Endometrium (tissue), 2 donors: ENCODE data around the gene TMEM255B.
"Not testable (repeated sequence)": the region's sequence is repeated elsewhere in the genome, so short reads cannot be mapped to it uniquely, and the experiment has no call there.

Experiments used
- FAIRE-seq: peaks from 2 replicates; lab custom pipeline; 2012; peaks lifted over from hg19 to GRCh38; lab: Jason Lieb, UNC
- donor health status: control.
- donor health status: control.

Gene TMEM255B

DNA sequence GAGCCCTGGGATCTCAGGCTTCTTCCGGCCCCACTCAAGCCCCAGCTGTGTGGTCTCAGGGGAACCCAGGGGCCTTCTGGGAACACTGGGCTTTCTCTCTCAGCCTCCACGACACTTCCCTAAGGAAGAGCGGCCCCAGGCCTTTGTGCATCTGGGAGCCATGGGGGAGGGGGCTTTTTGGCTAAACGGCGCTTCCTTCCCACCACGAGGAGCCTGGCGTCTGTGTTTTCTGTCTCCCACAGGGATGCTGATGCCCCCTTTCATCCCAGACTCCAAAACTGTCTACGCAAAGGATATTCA is 24.2 kb upstream of the TMEM255B start:
- no peak for FAIRE-seq

DNA sequence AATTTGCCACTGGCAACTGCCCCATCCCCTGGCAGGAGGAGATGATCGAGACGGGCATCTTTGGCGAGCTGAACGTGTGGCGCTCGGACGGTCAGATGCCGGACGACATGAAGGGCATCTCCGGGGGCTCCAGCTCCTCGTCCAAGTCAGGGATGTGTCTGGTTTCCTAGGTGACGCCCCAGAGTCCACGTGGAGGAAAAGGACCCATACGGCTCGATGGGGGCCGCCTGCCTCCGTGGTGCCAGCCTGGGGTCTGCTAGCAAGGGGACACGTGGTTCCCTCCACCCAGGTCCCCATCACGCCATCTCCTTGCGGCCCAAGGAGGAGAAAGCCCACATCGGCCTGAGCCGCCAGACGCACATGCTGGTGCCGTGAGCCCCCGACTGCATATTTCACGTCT is 23.8 kb upstream of the TMEM255B start:
- FAIRE-seq: no peak

DNA sequence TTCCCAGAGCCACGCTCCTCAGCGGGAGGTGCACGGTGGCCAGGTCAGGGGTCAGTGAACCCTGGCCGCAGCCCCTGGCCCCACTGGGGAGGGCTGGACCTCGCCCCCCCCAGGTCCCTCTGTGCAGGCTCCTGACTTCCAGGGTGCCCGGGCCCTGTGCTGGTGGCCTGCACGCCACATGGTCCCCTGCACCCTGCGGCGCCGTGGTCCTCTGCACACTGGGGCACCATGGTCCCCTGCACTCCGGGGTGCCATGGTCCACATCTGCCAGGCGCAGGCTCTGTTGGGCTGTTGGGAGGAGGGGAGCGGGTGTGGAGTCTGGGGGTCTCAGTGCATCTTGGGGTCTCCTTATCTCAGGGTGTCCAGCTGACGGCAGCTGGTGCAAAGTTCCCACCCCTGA is 23.3 kb upstream of the TMEM255B start:
- FAIRE-seq: no peak

- no peak for FAIRE-seq
These were observed 22.7 kb upstream of the TMEM255B start for GRCh38 chr13:113736258-113736731.

DNA sequence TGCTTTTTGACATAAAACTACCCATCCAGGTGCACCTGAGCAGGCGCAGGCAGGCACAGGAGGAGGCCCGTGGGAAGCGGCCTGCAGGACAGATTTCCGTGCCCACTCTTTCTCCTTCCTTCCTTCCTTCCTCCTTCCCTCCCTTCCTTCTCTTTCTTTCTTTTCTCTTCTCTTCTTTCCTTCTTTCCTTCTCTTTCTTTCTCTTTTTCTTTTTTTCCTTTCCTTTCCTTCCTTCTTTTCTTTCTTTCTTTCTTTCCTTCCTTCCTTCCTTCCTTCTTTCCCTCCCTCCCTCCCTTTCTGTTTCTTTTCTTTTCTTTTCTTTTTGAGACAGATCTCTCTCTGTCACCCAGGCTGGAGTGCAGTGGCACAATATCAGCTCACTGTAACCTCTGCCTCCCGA is 21.2 kb upstream of the TMEM255B start:
- no peak for FAIRE-seq

DNA sequence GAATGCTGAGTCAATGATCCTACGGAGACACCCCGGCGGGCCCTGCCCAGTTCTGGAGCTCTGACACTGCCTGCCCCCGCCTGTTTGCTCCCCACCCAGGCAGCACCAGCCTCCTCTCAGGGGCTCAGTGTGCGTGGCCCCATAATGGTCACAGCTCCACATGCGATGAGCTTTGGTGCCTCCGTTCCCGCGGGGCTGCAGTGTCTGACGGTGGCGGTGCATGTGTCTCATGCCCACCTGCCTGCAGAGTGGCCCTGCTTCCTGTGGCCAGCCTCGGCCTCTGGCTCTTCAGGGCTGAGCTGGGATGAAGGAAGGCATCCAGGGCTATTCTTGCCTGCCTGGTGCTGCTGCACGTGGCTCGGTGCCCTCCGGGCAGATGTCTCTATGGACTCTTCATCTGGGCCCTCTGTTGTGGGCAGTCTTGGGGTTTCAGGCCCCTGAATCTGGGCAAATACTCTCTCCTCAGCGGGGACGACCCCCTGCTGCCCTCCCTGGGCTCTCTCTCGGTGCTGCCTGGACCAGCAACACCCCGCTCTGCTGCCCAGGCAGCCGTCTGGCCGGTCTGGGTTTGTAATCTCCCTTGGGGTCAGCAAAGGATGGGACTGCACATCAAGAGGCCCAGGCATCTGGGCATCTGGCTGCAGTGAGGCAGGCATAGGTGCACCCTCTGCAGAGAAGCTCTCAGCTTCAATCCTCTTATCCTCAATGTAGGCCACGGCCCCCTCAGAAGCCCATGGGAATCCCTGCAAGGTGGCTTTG is 19.3 kb upstream of the TMEM255B start:
- FAIRE-seq: no peak

DNA sequence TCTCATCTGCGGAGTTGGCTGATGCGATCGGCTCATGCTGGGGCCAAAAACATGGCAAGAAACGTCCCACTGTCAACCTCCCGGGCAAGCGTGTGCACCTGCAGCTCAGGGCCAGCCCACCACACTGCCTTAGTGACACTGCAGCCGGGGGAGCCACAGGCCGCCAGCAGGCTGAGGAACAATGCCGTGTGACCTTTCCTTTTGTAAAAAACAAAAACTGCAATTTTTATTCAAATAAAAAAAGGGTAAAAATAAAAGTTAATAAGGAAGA is 18.8 kb upstream of the TMEM255B start:
- FAIRE-seq: no peak

- FAIRE-seq: no peak
These were observed 18.4 kb upstream of the TMEM255B start for GRCh38 chr13:113740661-113741060.

DNA sequence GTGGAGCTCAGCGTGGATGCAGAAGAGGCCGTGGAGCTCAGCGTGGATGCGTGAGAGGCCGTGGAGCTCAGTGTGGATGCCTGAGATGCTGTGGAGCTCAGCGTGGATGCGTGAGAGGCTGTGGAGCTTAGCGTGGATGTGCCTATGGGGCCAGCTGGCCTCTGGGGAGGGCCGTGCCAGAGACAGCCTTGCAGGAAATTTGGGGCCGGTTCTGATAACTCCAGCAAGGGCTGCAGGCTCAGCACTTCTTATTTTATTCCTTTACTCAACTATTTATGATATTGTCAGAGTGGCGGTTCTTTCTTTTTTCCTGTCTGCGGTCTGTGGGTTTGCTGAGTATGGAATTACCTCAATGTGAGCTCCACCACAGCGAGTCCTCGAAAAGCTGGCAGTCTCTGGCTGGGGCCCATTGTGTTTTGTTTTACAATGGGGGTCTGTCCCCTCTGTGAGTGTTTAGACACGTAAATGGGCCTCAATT is 17.8 kb upstream of the TMEM255B start:
- no peak for FAIRE-seq

DNA sequence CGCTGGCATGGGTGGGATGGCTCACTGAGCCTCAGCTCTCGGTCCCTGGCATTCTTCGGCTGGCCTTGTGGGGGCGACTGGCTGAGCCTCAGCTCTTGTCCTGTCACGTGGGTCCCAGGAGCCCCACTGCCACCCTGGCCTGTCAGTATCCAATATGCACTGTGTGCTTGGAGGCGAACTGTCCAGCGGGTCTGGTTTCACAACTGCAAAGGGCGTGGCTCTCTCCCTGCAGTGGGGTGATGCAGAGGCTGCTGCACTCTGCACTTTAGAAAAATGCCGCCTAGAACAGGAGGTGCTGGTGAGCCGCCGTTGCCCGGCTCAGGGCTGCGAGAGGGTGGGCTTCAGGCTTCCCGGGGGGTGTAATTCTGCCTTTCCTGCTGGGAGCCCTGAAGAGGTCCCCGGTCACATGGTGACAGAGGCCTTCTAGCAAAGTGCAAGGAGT is 17.0 kb upstream of the TMEM255B start:
- no peak for FAIRE-seq

GRCh38 chr13:113742445-113743120 is 16.4 kb upstream of the TMEM255B start:
- no peak for FAIRE-seq

DNA sequence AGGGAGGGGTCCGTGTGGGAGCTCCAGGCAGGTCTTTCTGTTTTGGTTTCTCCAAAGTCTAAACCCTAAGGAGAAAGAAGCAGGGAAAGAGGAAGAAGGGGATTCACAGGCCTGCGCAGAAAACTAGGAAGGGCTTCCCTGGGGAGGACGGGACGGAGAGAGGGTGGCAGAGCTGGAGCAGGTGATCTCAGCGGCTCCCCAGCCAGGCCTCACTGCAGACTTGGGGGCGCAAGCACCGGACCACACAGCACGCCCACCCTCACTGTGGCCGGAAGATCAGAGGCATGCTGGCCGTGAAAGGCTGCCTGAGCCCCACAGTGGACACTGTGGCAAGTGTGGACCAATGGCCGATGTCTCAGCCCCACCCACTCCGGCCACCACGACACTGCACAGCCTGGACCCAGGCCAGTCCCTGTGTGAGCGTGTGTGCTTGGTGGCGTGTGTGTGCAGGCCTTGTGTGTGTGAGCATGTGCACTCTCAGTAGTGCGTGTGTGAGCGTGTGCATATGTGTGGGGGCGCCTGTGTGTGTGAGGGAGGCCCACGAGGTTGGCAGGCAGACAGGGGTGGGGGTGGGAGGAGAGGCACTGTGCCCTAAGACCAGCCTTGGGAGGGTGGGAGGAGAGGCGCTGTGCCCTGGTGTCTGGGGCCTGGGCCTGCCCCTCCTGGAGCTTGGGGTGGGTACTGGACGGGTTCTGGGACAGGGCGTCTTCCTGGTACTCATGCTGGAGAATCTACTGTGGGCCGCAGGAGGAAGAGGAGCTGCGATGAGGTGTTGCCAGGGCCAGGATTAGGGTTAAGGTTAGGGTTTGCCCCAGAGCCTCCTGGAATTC is 15.4 kb upstream of the TMEM255B start:
- FAIRE-seq: no peak

DNA sequence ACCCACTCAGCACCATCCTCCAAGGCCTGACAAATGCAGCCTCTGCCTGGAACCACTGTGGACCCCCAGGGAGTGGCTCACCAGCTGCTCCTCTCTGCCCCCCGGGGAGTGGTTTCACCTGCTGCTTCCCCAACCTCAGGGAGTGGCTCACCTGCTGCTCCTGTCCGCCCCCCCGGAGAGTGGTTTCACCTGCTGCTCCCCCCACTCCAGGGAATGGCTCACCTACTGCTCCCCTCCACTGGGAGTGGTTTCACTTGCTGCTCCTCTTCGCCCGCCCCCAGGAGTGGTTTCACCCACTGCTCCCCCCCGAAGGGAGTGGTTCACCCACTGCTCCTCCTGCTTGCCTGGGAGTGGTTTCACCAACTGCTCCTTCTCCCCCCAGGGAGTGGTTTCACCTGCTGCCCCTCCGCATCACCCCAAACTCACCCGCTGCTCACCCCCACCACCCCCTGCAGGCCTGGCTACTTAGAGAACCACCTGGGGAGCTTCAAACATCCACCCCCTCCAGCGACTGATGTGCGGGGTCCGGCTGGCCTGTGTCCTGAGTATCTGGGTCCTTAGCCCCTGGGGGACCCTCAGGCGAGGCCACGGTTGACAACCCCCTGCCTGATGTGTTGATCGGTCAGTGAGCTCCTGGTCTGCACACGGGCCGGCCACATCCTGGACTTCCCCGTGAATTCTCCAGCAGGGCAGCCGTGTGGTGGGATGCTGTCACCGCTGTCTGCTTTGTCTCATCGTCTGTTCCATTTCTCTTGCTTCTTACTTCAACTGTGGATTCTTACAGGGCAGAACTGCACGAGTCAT is 14.6 kb upstream of the TMEM255B start:
- no peak for FAIRE-seq

- no peak for FAIRE-seq
These were observed 14.0 kb upstream of the TMEM255B start for GRCh38 chr13:113745059-113745458.

- FAIRE-seq: not testable (repeated sequence)
These were observed 13.4 kb upstream of the TMEM255B start for GRCh38 chr13:113745500-113746142.

DNA sequence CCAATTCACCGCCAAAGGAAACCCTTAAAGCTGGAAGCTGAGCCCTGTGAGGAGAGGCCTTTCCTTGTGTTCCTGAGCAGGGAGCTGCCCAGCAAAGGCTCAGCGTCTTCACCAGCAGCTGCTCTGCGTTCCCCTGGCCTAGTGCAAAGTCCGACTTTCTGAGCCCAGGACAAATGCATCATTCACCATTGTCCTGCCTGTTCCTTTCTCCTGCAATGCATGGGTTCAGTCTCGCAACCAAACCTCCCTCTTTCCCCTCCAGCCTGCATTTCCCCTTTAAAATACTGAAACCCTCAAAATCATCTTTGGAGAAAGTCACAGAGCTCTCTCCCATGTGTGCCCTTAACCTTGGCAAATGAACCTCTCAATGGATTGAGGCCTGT is 12.9 kb upstream of the TMEM255B start:
- no peak for FAIRE-seq

- no peak for FAIRE-seq
These were observed 12.4 kb upstream of the TMEM255B start for GRCh38 chr13:113746671-113747070.

- FAIRE-seq: no peak
These were observed 11.7 kb upstream of the TMEM255B start for GRCh38 chr13:113747291-113747833.

DNA sequence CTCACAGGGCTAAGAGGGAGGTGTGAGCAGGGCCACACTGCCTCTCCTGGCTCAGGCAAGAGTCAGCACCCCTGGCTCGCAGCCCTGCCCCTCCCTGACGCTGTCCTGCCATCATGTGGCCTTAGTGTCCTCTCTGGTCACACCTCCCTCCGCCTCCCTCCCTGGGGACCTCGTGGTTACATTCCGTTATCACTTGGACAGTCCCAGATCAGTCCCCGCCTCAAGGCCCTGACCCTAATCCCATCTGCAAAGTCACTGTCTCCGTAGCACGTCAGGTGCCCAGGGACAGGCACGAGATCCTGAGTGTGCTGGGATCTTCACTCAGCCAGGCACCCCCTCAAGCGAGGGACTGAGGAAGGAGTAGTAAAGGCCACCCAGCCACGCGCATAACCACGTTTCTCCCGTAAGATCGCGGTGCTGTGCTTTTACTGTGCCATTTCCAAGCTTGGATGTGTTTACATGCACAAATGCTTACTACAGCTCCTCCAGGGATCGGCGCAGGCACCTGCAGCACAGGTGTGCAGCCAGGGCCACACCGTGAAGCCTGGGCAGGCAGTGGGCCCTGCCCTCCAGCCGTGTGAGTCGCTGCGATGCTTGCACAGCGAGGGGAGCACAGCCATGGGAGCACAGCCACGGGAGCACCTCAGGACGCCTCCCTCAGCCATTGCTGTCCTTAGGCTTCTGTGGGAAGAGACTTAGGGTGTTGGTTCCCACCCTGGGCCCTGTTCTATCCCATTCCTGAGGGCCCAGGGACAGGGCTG is 10.7 kb upstream of the TMEM255B start:
- no peak for FAIRE-seq

GRCh38 chr13:113748862-113749451 is 10.1 kb upstream of the TMEM255B start:
- FAIRE-seq: no peak
